ENCODE data around the gene FAM228A. TPM values are rescaled to one million over a fixed set of nuclear protein-coding genes. Genes with fewer than 3 reads are reported as not detected.
"Not testable (repeated sequence)": the region's sequence is repeated elsewhere in the genome, so short reads cannot be mapped to it uniquely, and the experiment has no call there.

Gene FAM228A
- 0.64 TPM for total RNA-seq
- long read RNA-seq = 0 reads

DNA sequence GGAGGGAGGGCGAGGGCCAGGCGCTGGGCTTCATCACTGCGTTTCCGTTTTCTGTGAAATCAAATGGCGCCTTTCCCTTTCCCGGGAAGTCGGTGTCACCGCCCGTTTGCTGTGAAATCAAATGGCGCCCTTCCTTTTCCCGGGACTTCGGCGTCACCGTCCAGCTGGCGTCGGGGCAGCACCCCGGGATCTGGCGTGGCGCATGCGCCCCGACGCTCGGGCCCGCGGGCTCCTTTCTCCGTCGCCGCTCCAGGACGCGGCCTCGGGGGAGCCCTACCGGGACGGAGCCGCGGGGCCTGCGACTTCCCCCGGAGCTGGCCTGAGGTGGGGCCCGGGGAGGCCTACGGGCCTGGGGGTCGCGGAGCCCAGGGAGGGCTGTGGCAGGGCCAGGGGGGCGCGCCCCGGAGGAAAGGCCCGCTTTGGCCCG is at the start of gene FAM228A:
Gene FAM228A (plus strand): TSS at position 203 of the 427 bp plus-strand sequence. CDS start 428 bp downstream, outside the sequence.
- ATAC-seq (peak; percentile 33), DNase-seq (no peak)
- TF ChIP-seq, protein P1, sequence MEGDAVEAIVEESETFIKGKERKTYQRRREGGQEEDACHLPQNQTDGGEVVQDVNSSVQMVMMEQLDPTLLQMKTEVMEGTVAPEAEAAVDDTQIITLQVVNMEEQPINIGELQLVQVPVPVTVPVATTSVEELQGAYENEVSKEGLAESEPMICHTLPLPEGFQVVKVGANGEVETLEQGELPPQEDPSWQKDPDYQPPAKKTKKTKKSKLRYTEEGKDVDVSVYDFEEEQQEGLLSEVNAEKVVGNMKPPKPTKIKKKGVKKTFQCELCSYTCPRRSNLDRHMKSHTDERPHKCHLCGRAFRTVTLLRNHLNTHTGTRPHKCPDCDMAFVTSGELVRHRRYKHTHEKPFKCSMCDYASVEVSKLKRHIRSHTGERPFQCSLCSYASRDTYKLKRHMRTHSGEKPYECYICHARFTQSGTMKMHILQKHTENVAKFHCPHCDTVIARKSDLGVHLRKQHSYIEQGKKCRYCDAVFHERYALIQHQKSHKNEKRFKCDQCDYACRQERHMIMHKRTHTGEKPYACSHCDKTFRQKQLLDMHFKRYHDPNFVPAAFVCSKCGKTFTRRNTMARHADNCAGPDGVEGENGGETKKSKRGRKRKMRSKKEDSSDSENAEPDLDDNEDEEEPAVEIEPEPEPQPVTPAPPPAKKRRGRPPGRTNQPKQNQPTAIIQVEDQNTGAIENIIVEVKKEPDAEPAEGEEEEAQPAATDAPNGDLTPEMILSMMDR (IDR thresholded peaks at IDR 0.05) = no peak
- no peaks in the 10 kb centered on the region for H3K36me3 ChIP-seq
- H3K27ac ChIP-seq = no peak within 1 kb of the TSS
- no peaks in the 10 kb centered on the region for H3K9me3 ChIP-seq
- intact Hi-C loops (cut with DNase I) = no loop called here
- H3K27me3 ChIP-seq = no peaks in the 10 kb centered on the region
- H3K4me1 ChIP-seq = no peaks in the 10 kb centered on the region
- H3K4me3 ChIP-seq = no peak within 1 kb of the TSS

DNA sequence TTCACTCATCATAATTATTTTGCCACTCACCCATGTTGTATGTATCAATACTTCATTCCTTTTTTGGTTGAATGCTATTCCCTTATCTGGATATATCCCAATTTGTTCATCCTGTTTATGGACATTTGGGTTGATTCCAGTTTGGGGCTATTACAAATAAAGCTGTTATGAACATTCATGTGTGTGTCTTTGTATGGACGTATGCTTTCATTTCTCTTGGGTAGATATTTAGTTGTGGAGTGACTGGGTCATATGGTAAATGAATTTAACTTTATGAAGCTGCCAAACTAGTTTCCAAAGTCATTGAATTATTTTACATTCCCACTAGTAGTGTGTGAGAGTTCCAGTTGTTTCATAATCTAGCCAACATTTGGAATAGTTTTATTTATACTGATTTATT is 48.9 kb upstream of the FAM228A start:
- Histone ChIP-seq H3K36me3 (no peaks in the 10 kb centered on the region), H3K4me3 (no peak overlapping the region), H3K27ac (no peak overlapping the region), H3K9me3 (no peaks in the 10 kb centered on the region), H3K4me1 (peaks cover 5% of the 10 kb centered on the region), H3K27me3 (no peaks in the 10 kb centered on the region)
- no peak for ATAC-seq
- no peak for DNase-seq
- intact Hi-C loops (cut with DNase I) = no loop called here
- TF ChIP-seq, protein P1 (IDR thresholded peaks at IDR 0.05) = no peak

DNA sequence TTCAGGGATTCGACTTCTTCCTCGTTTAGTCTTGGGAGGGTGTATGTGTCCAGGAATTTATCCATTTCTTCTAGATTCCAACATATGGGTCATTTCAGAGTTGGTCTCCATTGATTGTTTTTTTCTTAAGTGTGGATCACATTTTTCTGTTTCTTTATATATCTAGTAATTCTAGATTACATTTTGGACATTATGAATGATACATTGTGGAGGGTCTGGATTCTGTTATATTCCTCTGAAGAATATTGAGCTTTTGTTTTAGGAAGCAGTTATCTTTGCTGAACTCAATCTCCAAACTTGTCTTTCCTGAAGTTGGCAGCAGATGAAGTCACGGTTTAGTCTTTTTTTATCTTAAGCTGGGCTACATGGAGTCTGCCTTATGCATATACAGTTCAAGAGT is 42.3 kb upstream of the FAM228A start:
- intact Hi-C loops (cut with DNase I) = no loop called here
- Histone ChIP-seq H3K4me1 (no peaks in the 10 kb centered on the region), H3K27me3 (no peaks in the 10 kb centered on the region), H3K9me3 (no peaks in the 10 kb centered on the region), H3K36me3 (no peaks in the 10 kb centered on the region), H3K4me3 (no peak overlapping the region), H3K27ac (no peak overlapping the region)
- no peak for ATAC-seq
- no peak for DNase-seq
- TF ChIP-seq, protein P1 (IDR thresholded peaks at IDR 0.05) = no peak

DNA sequence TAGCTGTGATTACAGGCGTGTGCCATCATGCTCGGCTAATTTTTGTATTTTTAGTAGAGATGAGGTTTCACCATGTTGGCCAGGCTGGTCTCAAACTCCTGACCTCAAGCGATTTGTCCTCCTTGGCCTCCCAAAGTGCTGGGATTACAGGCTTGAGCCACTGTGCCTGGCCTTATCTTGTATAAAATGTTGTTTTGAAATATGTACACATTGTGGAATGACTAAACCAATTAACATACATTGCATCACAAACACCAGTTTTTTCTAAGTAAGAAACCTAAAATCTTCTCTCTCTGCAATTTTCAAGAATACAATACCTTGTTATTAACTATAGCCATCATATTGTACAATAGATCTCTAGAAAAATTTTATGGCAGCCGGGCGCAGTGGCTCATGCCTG is 34.5 kb upstream of the FAM228A start:
- H3K36me3 ChIP-seq; H3K4me1 ChIP-seq; H3K4me3 ChIP-seq; H3K27ac ChIP-seq; H3K9me3 ChIP-seq; intact Hi-C loops (cut with DNase I); DNase-seq; H3K27me3 ChIP-seq; ATAC-seq: not testable (repeated sequence)

DNA sequence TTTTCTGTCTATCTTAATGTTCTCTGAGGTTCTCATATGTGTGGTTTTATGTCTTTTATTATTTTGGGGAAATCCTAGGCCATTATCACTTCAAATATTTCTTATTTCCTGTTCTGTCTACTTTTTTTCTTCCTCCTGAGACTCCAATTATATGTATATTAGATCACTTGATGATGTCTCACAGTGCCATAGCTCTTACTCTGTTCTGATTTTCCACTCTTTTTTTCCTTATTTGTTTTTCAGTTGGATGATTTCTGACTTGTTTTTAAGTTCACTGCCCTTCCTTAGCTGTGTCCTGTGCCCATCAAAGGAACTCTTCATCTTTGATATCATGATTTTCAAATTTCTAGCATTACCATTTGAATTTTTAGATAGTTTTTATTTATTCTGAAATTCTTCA is 27.5 kb upstream of the FAM228A start:
- intact Hi-C loops (cut with DNase I) = no loop called here
- no peaks in the 10 kb centered on the region for H3K27me3 ChIP-seq

DNA sequence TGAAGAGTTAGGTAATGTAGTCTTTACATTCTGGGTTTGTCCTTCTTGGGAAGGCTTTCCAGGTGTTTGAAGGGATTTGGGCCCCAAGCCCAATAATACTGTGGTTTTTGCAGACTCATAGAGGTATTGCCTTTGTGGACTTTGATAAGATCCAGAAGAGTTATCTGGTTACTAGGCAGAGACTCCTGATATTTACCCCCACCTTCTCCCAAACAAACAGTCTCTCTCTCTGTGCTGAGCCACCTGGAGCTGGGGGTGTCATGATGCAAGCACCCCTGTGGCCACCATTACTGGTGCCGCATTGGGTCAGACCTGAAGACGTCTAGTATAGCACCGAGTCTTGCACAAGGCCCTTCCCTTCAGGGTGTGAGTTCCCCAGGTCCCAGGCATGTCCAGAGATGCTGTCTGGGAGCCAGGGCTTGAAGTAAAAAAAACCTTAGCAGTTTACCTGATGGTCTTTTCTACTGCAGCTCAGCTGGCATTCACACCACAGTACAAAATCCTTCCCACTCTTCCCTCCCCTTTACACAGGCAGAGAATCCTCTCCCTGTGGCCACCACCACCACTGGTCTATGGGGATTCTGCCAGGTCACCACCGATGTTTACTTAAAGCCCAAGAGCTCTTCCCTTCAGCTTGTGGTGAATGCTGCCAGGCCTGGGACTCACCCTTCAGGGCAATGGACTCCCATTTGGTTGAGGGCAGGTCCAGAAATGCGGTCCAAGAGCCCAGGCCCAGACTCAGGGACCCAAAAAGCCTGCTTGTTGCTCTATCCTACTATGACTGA is 22.2 kb upstream of the FAM228A start:
- no peak overlapping the region for H3K4me3 ChIP-seq
- no peaks in the 10 kb centered on the region for H3K4me1 ChIP-seq
- no peak for DNase-seq
- H3K27ac ChIP-seq = no peak overlapping the region
- no peaks in the 10 kb centered on the region for H3K27me3 ChIP-seq
- ATAC-seq = no peak
- intact Hi-C loops (cut with DNase I) = no loop called here
- no peaks in the 10 kb centered on the region for H3K9me3 ChIP-seq
- TF ChIP-seq, protein P1 (IDR thresholded peaks at IDR 0.05) = no peak
- H3K36me3 ChIP-seq = peaks cover 6% of the 10 kb centered on the region

More for the DNA sequence above, 27.5 kb upstream of the FAM228A start:
- Histone ChIP-seq H3K27ac (no peak overlapping the region), H3K4me3 (no peak overlapping the region), H3K4me1 (no peaks in the 10 kb centered on the region), H3K9me3 (no peaks in the 10 kb centered on the region), H3K36me3 (peaks cover 2% of the 10 kb centered on the region)
- TF ChIP-seq, protein P1 (IDR thresholded peaks at IDR 0.05) = no peak
- ATAC-seq (no peak), DNase-seq (no peak)

Data from upper lobe of right lung (tissue), 1 donor.